ENCODE data around the gene ABCG1. TPM values are rescaled to one million over a fixed set of nuclear protein-coding genes. Genes with fewer than 3 reads are reported as not detected.

Gene ABCG1
- total RNA-seq, 1 donor: 33.0 TPM

GRCh38 chr21:42201615-42202161 lies 17.3 kb upstream of the ABCG1 start:
- no peaks in the 10 kb centered on the region for H3K9me3 ChIP-seq (ENCODE audit: low read depth, low read length)
- H3K4me3 ChIP-seq (ENCODE audit: low read length): no peak overlapping the region
- H3K4me1 ChIP-seq (ENCODE audit: insufficient read depth, low read length): peaks cover 38% of the 10 kb centered on the region
- H3K27me3 ChIP-seq (ENCODE audit: insufficient read depth, low read length): no peaks in the 10 kb centered on the region

- H3K27me3 ChIP-seq (ENCODE audit: insufficient read depth, low read length): no peaks in the 10 kb centered on the region
- H3K4me3 ChIP-seq (ENCODE audit: low read length): no peak overlapping the region
- peaks cover 36% of the 10 kb centered on the region for H3K4me1 ChIP-seq (ENCODE audit: insufficient read depth, low read length)
These were observed 16.6 kb upstream of the ABCG1 start for GRCh38 chr21:42202321-42202720.

GRCh38 chr21:42203321-42203720 lies 15.6 kb upstream of the ABCG1 start:
- H3K4me1 ChIP-seq (ENCODE audit: insufficient read depth, low read length): peaks cover 33% of the 10 kb centered on the region
- H3K27me3 ChIP-seq (ENCODE audit: insufficient read depth, low read length): no peaks in the 10 kb centered on the region
- H3K9me3 ChIP-seq (ENCODE audit: low read depth, low read length): no peaks in the 10 kb centered on the region
- no peak overlapping the region for H3K4me3 ChIP-seq (ENCODE audit: low read length)

More at GRCh38 chr21:42202321-42202720, 16.6 kb upstream of the ABCG1 start:
- H3K9me3 ChIP-seq (ENCODE audit: low read depth, low read length): no peaks in the 10 kb centered on the region

- Histone ChIP-seq H3K9me3 (ENCODE audit: low read depth, low read length) (no peaks in the 10 kb centered on the region), H3K4me3 (ENCODE audit: low read length) (no peak overlapping the region), H3K27me3 (ENCODE audit: insufficient read depth, low read length) (no peaks in the 10 kb centered on the region), H3K4me1 (ENCODE audit: insufficient read depth, low read length) (peaks cover 27% of the 10 kb centered on the region)
These were observed 15.0 kb upstream of the ABCG1 start for GRCh38 chr21:42203936-42204335.

- Histone ChIP-seq H3K27me3 (ENCODE audit: insufficient read depth, low read length) (no peaks in the 10 kb centered on the region), H3K9me3 (ENCODE audit: low read depth, low read length) (no peaks in the 10 kb centered on the region), H3K4me1 (ENCODE audit: insufficient read depth, low read length) (no peaks in the 10 kb centered on the region), H3K4me3 (ENCODE audit: low read length) (no peak overlapping the region)
These were observed 11.5 kb upstream of the ABCG1 start for GRCh38 chr21:42207426-42207825.

- no peaks in the 10 kb centered on the region for H3K27me3 ChIP-seq (ENCODE audit: insufficient read depth, low read length)
- H3K9me3 ChIP-seq (ENCODE audit: low read depth, low read length): no peaks in the 10 kb centered on the region
- H3K4me3 ChIP-seq (ENCODE audit: low read length): no peak overlapping the region
- H3K4me1 ChIP-seq (ENCODE audit: insufficient read depth, low read length): no peaks in the 10 kb centered on the region
These were observed 10.9 kb upstream of the ABCG1 start for GRCh38 chr21:42208036-42208435.

- Histone ChIP-seq H3K4me1 (ENCODE audit: insufficient read depth, low read length) (no peaks in the 10 kb centered on the region), H3K4me3 (ENCODE audit: low read length) (no peak overlapping the region), H3K9me3 (ENCODE audit: low read depth, low read length) (no peaks in the 10 kb centered on the region), H3K27me3 (ENCODE audit: insufficient read depth, low read length) (no peaks in the 10 kb centered on the region)
These were observed 10.0 kb upstream of the ABCG1 start for GRCh38 chr21:42208801-42209490.

GRCh38 chr21:42209801-42210479 lies 9.0 kb upstream of the ABCG1 start:
- no peaks in the 10 kb centered on the region for H3K27me3 ChIP-seq (ENCODE audit: insufficient read depth, low read length)
- no peaks in the 10 kb centered on the region for H3K9me3 ChIP-seq (ENCODE audit: low read depth, low read length)
- H3K4me3 ChIP-seq (ENCODE audit: low read length): no peak overlapping the region
- H3K4me1 ChIP-seq (ENCODE audit: insufficient read depth, low read length): no peaks in the 10 kb centered on the region

- Histone ChIP-seq H3K9me3 (ENCODE audit: low read depth, low read length) (no peaks in the 10 kb centered on the region), H3K4me3 (ENCODE audit: low read length) (no peak overlapping the region), H3K4me1 (ENCODE audit: insufficient read depth, low read length) (no peaks in the 10 kb centered on the region), H3K27me3 (ENCODE audit: insufficient read depth, low read length) (no peaks in the 10 kb centered on the region)
These were observed 6.7 kb upstream of the ABCG1 start for GRCh38 chr21:42212266-42212665.

GRCh38 chr21:42213082-42213774 lies 5.7 kb upstream of the ABCG1 start:
- no peaks in the 10 kb centered on the region for H3K9me3 ChIP-seq (ENCODE audit: low read depth, low read length)
- H3K4me1 ChIP-seq (ENCODE audit: insufficient read depth, low read length): peaks cover under 1% of the 10 kb centered on the region
- H3K27me3 ChIP-seq (ENCODE audit: insufficient read depth, low read length): no peaks in the 10 kb centered on the region
- H3K4me3 ChIP-seq (ENCODE audit: low read length): no peak overlapping the region

- Histone ChIP-seq H3K4me1 (ENCODE audit: insufficient read depth, low read length) (peaks cover 7% of the 10 kb centered on the region), H3K27me3 (ENCODE audit: insufficient read depth, low read length) (no peaks in the 10 kb centered on the region), H3K4me3 (ENCODE audit: low read length) (no peak overlapping the region), H3K9me3 (ENCODE audit: low read depth, low read length) (no peaks in the 10 kb centered on the region)
These were observed 4.7 kb upstream of the ABCG1 start for GRCh38 chr21:42214081-42214750.

GRCh38 chr21:42214921-42215320 lies 4.0 kb upstream of the ABCG1 start:
- H3K9me3 ChIP-seq (ENCODE audit: low read depth, low read length): no peaks in the 10 kb centered on the region
- H3K4me1 ChIP-seq (ENCODE audit: insufficient read depth, low read length): peaks cover 8% of the 10 kb centered on the region
- no peaks in the 10 kb centered on the region for H3K27me3 ChIP-seq (ENCODE audit: insufficient read depth, low read length)
- H3K4me3 ChIP-seq (ENCODE audit: low read length): no peak overlapping the region

GRCh38 chr21:42215942-42216725 lies 2.8 kb upstream of the ABCG1 start:
- no peaks in the 10 kb centered on the region for H3K27me3 ChIP-seq (ENCODE audit: insufficient read depth, low read length)
- H3K4me3 ChIP-seq (ENCODE audit: low read length): no peak overlapping the region
- peaks cover 20% of the 10 kb centered on the region for H3K4me1 ChIP-seq (ENCODE audit: insufficient read depth, low read length)
- H3K9me3 ChIP-seq (ENCODE audit: low read depth, low read length): no peaks in the 10 kb centered on the region

All from mononuclear cell (primary cell).